Measurements from ENCODE around the gene PLSCR4.
"Not testable (repeated sequence)": the region's sequence is repeated elsewhere in the genome, so short reads cannot be mapped to it uniquely, and the experiment has no call there.

DNA sequence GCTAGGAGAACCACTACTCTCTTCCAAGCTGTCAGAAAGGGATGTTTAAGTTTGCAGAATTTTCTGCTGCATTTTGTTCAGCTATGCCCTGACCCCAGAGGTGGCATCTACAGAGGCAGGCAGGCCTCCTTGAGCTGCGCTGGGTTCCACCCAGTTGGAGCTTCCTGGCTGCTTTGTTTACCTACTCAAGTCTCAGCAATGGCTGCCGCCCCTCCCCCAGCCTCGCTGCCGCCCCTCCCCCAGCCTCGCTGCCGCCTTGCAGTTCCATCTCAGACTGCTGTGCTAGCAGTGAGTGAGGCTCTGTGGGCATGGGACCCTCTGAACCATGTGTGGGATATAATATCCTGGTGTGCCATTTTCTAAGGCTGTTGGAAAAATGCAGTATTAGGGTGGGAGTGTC is 42.5 kb upstream of the PLSCR4 start:
- not testable (repeated sequence) for TF ChIP-seq CTCF (conservative IDR thresholded peaks at IDR 0.05; ENCODE audit: low read depth, low read length); EZH2 (IDR thresholded peaks at IDR 0.05; ENCODE audit: borderline replicate concordance, low read depth, low read length, poor library complexity, severe bottlenecking)
